NCI-H2171 (cell line): ENCODE measurements around the gene IL5.
"Not testable (repeated sequence)": the region's sequence is repeated elsewhere in the genome, so short reads cannot be mapped to it uniquely, and the experiment has no call there.

ENCODE experiments used
- DNase-seq: peaks from one replicate; lab custom pipeline; 2025; lab: John Stamatoyannopoulos, UW

IL5 gene

DNA sequence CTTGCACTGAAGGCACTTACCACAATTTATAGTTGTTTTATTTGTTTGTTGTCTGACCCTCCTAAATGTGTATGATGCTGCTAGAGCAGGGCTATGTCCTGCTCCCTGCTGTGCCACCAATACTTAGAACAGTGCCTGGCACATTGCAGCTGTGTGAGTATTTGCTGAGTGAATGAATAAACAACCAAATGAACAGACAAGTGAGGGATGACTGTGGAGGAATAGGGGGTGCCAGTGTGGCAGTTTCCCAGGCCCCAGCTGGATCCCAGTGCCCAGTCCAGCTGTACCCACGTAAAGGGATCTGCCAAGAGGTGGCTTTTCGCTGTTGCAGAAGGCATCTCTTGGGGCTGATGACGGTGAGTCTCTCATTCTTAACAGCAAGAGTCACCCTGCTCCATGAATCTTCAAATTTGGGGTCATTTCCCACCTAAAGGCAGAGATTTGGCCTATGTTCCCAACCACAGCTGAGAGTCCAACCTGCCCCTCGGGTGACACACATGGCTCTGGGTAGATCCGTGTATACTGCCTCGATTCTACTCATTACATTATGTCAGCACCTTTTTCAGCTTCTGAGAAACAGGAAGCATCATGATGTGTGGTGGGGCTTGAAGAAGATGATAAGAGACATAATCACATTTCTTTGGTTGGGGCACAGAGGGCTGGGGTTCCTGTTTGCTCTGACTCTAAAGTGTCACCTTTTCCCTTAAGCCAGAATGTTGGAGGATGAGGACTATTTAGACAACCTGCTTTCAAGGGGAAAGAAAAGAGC, 14.3 kb downstream of the IL5 start:
- no peak for DNase-seq

DNA sequence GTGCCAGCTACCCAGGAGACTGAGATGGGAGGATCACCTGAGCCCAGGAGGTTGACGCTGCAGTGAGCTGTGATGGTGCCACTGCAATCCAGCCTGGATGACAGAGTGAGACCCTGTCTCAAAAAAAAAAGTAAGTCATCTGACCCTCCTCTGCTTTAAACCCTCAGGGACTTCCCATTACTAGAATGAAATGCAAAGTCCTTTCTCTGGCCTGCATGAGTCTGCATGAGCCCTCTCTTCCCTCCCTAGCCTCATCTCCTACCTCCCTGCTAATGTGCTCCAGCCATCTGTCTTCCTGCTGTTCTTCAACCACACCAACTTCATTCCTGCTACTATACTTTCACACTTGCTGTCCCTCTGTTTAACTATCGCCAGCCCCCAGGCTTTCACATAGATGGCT, 15.3 kb downstream of the IL5 start:
- DNase-seq, result no peak

DNA sequence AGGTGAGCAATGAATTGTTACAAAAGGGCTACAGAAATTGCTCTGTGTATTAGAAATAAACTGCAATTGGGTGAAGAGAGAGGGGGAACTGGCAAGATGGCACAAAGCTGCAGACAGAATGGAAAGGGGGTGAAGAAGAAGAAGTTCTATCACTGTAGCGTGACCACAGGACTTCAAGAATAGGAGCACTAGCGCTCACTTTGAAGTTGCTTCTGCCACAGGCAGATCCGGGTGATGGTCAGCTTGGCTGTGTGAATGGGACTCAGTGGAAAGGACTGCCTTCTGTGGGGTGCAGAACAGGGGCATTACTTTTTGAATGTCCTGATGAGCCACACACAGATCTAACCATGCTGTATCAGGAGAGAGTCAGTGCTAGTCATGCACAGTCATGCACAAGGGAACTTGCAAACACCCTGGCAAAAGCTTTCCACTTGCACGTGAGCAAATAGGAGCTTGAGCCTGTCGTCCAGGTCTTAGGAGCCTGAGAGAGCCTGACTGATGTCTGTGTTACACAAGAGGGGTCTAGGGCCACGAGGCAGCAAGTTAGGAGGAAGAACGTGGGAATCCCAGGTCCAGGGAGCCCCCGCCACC, 16.3 kb downstream of the IL5 start:
- no peak for DNase-seq

DNA sequence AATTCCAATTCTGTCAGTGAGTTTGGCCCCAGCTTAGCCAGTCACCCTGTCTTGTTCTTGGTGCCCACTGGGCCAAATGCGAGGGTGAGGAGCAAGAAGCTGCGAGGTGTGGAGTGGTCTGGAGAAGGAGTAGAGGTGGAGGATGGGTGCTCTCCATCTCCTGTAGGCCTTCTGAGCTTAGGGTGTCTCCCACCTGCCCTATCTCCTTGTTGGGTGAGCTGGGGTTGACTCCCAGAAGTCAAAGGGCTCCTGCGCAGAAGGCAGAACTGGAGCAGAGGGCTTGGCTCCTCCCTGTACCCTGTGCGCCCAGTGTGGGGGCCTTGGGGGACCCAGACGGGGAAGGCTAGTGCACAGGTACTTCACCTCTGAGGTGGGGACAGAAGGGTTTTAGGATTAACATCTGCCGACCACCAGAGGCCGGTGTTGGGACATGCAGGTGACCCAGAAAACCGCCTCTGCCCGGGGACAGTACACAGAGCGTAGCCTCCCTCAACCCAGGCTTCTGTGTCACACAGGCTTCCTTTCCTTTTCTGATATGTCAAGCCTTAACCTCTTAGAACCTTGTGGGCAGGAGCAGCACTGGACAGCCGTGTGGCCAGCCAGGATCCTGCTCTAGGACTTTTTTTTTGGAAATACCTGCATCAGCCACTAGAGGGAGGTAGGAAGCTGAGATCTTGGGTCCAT, 16.9 kb downstream of the IL5 start:
- DNase-seq, result no peak

DNA sequence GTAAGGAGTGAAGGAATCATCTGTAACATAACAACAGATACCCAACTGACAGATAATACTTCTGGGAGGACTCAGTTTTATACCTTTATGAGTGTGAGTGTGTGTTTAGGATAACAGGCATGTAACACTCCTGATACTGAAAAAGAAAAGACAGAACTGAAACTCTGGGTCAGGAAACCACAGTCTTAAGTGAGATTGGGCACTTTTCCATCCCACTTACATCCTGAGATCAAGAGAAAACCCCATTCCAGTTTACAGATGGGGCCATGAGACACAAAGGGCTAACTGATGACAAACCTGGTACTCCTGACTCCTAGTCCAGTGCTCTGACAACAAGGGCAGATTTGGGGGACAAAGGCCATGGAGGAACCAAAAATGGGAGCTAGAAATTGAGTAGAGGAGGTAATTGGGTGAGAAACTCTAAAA, 18.0 kb downstream of the IL5 start:
- DNase-seq, result no peak

DNA sequence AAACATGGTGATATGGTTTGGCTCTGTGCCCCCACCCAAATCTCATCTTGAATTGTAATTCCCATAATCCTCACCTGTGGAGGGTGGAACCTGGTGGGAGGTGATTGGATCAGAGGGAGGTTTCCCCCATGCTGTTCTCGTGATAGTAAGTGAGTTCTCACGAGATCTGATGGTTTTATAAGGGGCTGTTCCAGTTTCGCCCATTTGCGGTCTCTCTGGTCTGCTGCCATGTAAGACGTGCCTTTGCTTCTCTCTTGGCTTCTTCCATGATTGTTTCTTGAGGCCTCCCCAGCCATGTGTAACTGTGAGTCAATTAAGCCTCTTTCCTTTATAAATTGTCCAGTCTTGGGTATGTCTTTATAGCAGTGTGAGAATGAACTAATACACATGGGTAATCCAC, 18.4 kb downstream of the IL5 start:
- not testable (repeated sequence) for DNase-seq

DNA sequence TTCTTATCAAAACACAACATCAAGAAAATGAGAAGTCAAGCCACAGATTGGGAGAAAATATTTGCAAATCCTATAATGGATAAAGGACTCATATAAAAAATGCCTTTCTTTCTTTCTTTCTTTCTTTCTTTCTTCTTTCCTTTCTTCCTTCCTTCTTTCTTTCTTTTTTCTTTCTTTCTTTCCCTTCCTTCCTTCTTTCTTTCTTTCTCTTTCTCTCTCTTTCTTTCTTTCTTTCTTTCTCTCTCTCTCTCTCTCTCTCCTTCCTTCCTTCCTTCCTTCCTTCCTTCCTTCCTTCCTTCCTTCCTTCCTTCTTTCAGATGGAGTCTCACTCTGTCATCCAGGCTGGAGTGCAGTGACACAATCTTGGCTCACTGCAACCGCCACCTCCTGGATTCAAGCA, 21.3 kb downstream of the IL5 start:
- not testable (repeated sequence) for DNase-seq

DNA sequence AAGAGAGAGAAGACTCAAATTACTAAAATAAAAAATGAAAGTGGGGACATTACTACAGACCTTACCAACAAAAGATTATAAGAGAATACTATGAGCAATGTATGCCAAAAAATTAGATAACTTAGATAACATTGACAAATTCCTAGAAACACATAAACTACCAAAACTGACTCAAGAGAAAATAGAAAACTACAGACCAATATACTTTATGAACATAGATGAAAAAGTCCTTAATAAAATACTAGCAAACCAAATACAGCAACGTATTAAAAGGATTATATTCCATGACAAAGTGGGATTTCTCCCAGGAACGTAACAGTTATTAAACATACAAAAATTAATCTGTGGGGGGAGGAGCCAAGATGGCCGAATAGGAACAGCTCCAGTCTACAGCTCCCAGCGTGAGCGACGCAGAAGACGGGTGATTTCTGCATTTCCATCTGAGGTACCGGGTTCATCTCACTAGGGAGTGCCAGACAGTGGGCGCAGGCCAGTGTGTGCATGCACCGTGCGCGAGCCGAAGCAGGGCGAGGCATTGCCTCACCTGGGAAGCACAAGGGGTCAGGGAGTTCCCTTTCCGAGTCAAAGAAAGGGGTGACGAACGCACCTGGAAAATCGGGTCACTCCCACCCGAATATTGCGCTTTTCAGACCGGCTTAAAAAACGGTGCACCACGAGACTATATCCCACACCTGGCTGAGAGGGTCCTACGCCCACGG, 29.5 kb downstream of the IL5 start:
- DNase-seq, result not testable (repeated sequence)

DNA sequence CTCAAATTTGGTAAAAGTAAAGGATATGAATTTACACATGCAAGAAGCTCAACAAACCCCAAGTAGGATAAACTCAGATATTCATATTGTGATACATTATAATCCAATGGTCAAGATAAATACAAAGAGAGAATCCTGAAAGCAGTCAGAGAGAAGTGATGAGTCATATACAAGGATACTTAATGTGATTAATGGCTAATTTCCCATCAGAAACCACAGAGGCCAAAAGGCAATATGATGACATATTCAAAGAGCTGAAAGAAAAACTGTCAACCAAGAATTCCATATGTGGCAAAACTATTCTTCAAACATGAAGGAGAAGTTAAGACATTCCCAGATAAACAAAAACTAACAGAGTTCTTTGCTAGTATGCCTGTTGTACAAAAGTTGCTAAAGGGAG, 33.2 kb downstream of the IL5 start:
- DNase-seq, result no peak

DNA sequence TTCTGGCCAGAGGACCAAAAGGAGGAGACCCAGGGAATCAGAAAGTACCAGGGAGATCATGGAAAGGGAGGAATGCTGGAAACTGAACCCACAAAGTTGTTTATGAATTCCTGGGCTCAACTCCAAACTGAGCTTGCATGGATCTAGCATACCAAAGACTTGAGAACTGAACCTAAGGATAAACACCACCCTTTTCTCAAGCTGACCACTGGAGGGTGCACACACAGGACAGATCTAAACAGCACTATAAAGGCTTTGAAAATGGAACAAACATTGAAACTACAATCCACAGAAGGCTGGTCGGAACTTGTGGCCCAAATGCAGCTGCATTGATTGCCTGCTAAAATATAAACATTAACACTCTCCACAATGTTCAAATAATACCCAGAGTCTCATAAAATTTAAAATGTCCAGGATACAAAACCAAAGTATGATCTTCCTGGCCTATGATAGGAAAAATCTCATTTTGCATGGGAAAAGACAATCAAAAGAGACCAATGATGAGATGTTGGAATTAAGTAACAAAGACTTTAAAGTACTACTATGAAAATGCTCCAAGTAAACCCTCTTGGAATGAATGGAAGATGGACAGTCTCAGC, 37.1 kb downstream of the IL5 start:
- no peak for DNase-seq

DNA sequence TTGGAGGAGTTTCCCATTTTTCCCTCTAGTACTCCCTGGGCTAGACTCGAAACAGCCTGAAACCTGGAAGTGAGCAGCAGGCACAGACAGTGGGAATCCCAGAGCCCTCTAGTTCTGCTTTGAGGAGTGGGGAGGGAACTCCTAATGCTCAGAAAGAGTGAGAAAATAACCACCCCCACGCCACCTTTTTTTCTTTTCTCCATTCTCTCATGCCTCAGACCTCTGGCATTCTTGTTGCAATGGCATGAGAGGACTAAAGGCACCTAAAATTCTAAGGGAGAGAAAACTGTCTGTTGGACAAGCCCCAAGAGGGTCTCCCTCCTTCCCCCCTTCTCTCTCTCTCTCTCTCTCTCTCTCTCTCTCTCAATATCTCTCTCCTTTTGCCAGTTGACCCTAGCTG, 37.7 kb downstream of the IL5 start:
- no peak for DNase-seq

DNA sequence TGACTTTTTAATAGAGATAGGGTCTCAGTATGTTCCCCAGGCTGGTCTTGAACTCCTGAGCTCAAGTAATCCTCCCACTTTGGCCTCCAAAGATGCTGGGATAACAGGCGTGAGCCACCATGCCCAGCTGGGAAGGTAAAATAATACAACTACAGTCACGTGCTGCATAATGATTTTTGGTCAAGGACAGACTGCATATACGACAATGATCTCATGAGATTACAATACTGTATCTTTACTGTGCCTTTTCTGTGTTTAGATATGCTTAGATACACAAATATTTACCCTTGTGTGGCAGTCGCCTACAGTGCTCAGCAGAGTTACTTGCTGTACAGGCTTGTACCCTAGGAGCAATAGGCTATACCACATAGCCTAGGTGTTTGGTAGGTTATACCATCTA, 38.6 kb downstream of the IL5 start:
- DNase-seq, result no peak

DNA sequence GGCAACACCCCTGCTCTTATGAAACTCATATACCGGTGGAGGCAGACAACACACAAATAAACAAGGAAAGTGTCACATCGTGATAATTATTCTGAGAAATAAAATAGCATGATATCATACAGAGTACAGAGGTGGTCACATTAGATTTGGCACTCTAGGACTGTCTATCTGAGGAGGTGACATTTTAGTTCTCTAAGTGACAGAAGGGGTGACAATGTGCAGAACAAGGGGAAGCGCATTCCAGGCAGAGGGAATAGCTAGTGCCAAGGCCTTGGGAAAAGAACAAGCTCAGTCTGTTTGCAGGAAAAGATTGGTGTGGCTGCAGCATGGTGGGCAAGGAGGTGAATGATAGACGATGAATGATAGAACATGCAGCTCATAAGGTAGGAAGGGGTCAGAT, 40.1 kb downstream of the IL5 start:
- DNase-seq, result no peak

DNA sequence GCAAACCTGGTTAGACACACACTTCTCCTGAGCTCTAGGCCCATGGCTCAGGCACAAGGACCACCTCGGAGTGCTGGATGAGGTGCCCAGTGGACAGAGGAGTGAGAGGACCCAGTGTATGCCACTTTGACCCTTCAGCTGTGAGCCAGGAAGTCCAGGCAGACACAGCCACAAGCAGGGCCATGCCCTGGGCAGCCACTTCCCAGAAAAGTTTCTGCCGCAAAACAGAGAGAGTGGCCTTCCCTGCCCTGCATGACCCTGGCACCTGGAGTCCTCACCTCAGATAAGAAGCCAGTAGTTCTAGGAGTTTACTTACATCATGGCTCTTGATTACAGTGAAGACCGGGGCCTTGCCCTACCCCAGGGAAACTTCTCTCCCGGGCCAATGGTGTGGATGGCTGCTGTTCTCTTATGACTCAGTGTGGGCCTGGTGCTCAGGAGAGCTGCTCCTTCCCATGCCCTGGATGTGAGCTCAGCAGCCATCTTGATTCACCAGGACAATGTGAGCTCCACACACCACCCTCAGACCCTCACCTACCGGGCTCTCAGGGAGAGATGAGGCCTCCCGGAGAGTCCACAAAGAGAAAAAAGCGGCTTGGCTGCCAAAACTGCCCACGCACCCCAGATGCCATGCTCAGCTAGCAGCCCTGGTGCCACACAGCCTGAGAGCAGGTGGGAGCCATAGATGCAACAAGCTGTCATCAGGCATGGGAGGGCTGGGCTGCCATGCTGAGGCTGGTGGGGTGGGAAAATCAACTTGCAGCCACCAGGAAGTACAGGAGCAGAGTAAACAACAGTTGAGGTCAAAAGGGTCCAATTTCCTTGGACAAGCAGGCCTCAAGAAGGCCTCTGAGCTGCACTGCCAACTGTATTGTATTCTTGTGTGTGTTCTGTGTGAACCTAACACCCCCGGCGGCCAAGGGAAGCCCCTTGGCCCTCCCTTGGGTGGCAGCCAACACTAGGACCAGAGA, 41.1 kb downstream of the IL5 start:
- DNase-seq, result no peak

DNA sequence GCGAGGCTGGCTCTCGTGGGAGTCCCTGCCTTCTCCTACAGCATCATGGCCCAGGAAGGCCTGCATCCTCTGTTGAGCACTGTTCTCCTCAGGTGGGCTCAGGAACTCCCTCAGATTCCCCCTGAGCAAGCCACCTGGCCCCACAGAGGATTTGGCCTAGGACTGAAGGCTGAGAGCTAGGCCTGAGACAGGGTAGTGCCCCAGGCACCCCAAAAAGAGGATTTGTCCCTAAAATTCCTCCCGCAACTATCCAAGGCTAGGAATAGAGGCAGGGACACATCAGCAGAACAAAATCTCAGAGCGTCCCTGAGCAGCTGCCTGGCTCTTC, 41.7 kb downstream of the IL5 start:
- no peak for DNase-seq

DNA sequence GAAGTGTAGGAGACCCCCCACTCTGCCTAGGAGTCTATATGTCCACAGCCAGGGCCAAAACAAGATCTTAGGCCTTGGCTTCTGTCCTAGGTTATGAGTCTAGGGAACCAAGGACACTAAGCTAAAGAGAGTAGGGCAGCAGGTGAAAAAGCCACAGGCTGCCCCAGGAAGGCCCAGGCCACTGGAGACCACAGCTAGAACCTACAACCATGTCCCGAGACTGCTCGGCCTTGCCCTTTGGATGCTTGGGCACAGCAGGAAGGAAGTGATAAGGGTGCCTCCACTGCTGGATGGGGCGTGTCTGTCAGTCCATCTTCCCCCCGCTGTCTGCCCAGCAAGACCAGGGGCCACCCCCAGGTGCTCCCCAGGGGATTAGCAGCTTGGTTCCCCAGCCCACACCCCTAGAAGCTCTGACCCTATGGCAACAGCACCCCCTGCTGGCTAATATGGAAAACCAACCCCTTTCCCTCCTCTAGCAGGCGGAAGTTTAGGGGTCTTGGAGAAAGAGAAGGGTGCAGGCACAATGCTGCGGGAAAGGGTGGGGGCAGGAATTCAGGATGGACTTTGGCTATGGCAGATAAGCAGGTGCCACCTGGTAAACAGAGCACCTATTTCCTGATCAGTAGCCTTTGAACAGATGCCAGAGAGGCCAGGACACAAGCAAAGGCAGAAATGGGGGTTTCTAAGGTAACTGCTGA, 42.2 kb downstream of the IL5 start:
- no peak for DNase-seq

DNA sequence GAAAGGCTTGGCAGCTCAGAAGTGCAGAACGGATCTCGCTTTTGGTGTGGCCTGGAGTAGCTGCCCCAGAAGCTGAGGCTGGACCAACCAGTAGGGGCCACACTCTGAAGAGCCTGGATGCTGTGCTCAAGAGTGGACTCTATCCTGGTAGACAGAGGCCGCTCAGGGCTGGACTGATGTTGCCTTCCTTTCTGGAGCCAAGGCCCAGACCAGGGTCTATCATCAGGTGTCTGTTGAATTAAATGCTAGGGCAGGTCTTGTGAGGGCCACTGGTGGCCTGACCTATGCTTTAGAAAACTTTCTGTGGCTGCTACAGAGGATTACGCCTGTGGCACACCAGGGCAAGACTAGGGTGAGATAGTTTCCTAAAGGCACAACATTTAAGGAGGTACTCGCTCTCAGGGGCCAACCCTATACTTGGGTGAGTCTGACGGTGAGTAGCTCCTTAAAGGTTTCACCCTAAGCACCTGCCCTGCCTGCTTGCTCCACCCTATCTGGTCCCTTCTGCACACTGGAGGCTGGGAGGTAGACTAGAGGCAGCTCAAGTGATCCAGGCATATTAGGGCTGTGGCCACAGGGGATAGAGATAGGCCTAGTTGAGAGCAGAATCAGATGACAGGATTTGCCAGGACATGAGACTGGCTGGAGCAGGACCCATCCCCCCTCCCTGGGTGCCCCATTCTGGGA, 42.9 kb downstream of the IL5 start:
- DNase-seq, result no peak

DNA sequence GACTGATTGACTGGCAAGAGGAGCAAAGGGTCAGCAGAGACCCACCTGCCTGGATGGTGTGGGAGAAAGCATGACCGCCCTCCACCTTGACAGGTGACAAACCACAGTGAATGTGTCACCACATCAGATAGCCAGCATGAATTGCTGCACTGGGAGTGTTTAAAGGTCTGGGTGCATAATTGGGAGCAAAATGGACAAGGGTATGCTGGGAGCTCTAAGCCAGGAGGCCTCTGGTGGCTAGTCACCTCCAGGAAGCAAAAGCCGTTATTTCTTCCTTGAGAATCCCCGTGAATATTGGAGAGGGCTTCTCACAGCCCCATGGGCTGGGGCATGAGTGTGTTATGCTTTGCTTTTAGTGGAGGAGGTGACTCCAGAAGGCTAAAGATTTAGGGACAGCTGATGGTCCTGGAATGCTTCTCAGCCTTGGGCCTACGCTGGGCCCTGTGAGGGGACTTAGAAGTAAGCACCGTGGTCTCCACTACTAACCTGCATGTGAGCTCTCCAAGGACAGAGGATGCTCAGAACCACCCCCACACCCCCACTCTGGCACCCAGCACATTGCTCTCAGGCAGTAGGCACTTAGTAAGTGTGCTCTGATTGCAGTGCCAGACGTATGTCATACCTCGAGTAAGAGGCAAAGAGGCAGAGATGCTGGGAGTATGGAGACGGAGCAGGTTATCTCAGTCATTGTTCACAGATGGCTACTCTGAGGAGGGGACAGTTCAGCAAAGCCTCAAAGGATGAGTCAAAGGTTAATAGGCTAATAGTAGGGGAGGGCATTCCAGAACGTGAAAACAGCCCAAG, 43.7 kb downstream of the IL5 start:
- DNase-seq, result no peak

DNA sequence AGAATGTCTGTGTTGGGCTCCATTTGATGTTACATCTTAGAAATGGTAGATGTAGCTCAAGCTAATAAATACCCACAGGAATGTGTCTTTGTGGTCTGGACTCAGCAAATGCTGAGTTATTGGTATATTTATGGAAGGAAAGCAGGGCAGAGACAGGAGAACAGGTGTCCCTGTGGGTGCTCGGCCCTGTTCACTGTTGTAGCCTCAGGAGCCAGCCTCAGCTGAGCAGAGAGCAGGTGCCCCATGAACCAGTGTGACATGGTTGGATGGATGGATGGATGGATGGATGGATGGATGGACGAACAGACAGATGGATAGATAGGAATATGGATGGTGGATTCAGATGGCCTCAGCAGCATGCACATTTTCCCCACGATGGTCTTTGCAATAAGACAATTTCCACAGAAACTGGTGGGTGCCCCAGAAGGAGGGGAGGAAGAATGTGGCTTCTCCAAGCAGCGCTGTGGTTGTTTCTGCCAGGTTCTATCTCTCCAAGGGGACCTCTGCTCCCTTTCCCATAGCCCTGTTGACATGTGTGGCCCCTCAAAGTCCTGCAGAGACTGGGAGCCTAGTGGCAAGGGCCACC, 44.5 kb downstream of the IL5 start:
- no peak for DNase-seq
